Osteoblast (primary cell): ENCODE measurements around the gene CDK9. TPM values are rescaled to one million over a fixed set of nuclear protein-coding genes. Genes with fewer than 3 reads are reported as not detected.

Experiments used
- DNase-seq: peaks from one replicate; pipeline ENCODE4 v3.0.0; 2011; ENCODE audit warnings: low spot score, mixed read lengths; ENCODE audit not compliant: insufficient read length; ENCODE audit errors: missing footprints
- H2AFZ ChIP-seq: 2 replicates; pipeline ENCODE4 v1.6.0; 2011; ENCODE audit warnings: mild to moderate bottlenecking, low read length
- H3K27ac ChIP-seq: 2 replicates; pipeline ENCODE4 v1.5.1; 2011; ENCODE audit warnings: mild to moderate bottlenecking, low read depth, low read length, moderate library complexity
- H3K27me3 ChIP-seq: 2 replicates; pipeline ENCODE4 v1.6.0; 2012; ENCODE audit warnings: mild to moderate bottlenecking, control low read depth, inconsistent platforms, low read length, moderate library complexity; ENCODE audit not compliant: insufficient read depth
- H3K36me3 ChIP-seq: 2 replicates; pipeline ENCODE4 v1.5.1; 2011; ENCODE audit warnings: mild to moderate bottlenecking, low read length, control low read depth, moderate library complexity; ENCODE audit not compliant: insufficient read depth
- H3K4me1 ChIP-seq: 2 replicates; pipeline ENCODE4 v1.5.1; 2011; ENCODE audit warnings: mild to moderate bottlenecking, low read length, control low read depth, moderate library complexity; ENCODE audit not compliant: insufficient read depth
- H3K4me2 ChIP-seq: 2 replicates; pipeline ENCODE4 v1.6.0; 2011; ENCODE audit warnings: mild to moderate bottlenecking, low read length; ENCODE audit not compliant: insufficient read depth
- H3K4me3 ChIP-seq: fragments of 200-600 bp; sonication (generic); 3 replicates; pipeline ENCODE4 v1.5.1; 2012; ENCODE audit warnings: mild to moderate bottlenecking, low read length, inconsistent platforms; ENCODE audit not compliant: insufficient read depth
- H3K79me2 ChIP-seq: 2 replicates; pipeline ENCODE4 v1.6.0; 2012; ENCODE audit warnings: mild to moderate bottlenecking, low read length, control low read depth, inconsistent platforms; ENCODE audit not compliant: insufficient read depth
- H3K9me3 ChIP-seq: 2 replicates; pipeline ENCODE4 v1.5.1; 2011; ENCODE audit warnings: low read depth, low read length, control low read depth
- H4K20me1 ChIP-seq: 2 replicates; pipeline ENCODE4 v1.6.0; 2012; ENCODE audit warnings: mild to moderate bottlenecking, low read length, control low read depth; ENCODE audit not compliant: insufficient read depth
- CTCF ChIP-seq: IDR thresholded peaks from 2 replicates; pipeline ENCODE4 v1.5.1; 2011; ENCODE audit warnings: mild to moderate bottlenecking, low read depth, low read length, moderate library complexity; ENCODE audit errors: extremely low read depth
- total RNA-seq: library from RNA; depleted of rRNA; stranded (reverse); fragments of >200 nt; gene quantifications from 2 replicates; pipeline ENCODE4 v1.2.3, GENCODE V29; 2012

The CDK9 gene
- total RNA-seq, 1 donor, result 56.1 TPM

- no peaks in the 10 kb centered on the region for H3K9me3 ChIP-seq
- peaks cover 9% of the 10 kb centered on the region for H3K4me1 ChIP-seq
- peaks cover 59% of the 10 kb centered on the region for H4K20me1 ChIP-seq
- H3K4me2 ChIP-seq, result no peak overlapping the region
- TF ChIP-seq CTCF, result no peak
- peaks cover 52% of the 10 kb centered on the region for H3K79me2 ChIP-seq
- H2AFZ ChIP-seq, result no peak overlapping the region
- no peak overlapping the region for H3K27ac ChIP-seq
- H3K27me3 ChIP-seq, result no peaks in the 10 kb centered on the region
- peak; percentile 78 for DNase-seq
- H3K36me3 ChIP-seq, result peaks cover 56% of the 10 kb centered on the region
- no peak overlapping the region for H3K4me3 ChIP-seq
Observed at GRCh38 chr9:127790094-127790855, 4.4 kb downstream of the CDK9 start.

GRCh38 chr9:127791085-127791484 is 5.3 kb downstream of the CDK9 start:
- no peak overlapping the region for H2AFZ ChIP-seq
- DNase-seq, result peak; percentile 55
- H3K36me3 ChIP-seq, result peaks cover 56% of the 10 kb centered on the region
- H3K27ac ChIP-seq, result no peak overlapping the region
- peaks cover 58% of the 10 kb centered on the region for H4K20me1 ChIP-seq
- no peak overlapping the region for H3K4me2 ChIP-seq
- H3K4me1 ChIP-seq, result peaks cover 14% of the 10 kb centered on the region
- no peak overlapping the region for H3K4me3 ChIP-seq
- no peaks in the 10 kb centered on the region for H3K9me3 ChIP-seq
- peaks cover 49% of the 10 kb centered on the region for H3K79me2 ChIP-seq
- no peaks in the 10 kb centered on the region for H3K27me3 ChIP-seq
- TF ChIP-seq CTCF, result no peak

- Histone ChIP-seq H3K4me2 (no peak overlapping the region), H3K36me3 (peaks cover 52% of the 10 kb centered on the region), H3K27ac (peak overlapping the region; percentile 10), H3K79me2 (peaks cover 35% of the 10 kb centered on the region), H2AFZ (no peak overlapping the region), H3K27me3 (no peaks in the 10 kb centered on the region), H4K20me1 (peaks cover 43% of the 10 kb centered on the region), H3K4me1 (peaks cover 17% of the 10 kb centered on the region), H3K4me3 (no peak overlapping the region), H3K9me3 (no peaks in the 10 kb centered on the region)
- DNase-seq, result no peak
- TF ChIP-seq CTCF, result no peak
Observed at GRCh38 chr9:127792417-127793031, 6.7 kb downstream of the CDK9 start.

GRCh38 chr9:127793093-127793708 is 7.4 kb downstream of the CDK9 start:
- no peak for TF ChIP-seq CTCF
- Histone ChIP-seq H3K79me2 (peaks cover 28% of the 10 kb centered on the region), H3K4me3 (no peak overlapping the region), H2AFZ (no peak overlapping the region), H3K4me1 (peaks cover 16% of the 10 kb centered on the region), H3K27me3 (no peaks in the 10 kb centered on the region), H3K9me3 (no peaks in the 10 kb centered on the region), H3K27ac (peak overlapping the region; percentile 10), H4K20me1 (peaks cover 37% of the 10 kb centered on the region), H3K4me2 (no peak overlapping the region), H3K36me3 (peaks cover 45% of the 10 kb centered on the region)
- DNase-seq, result no peak
